ENCODE measurements around the gene JMJD4. TPM values are rescaled to one million over a fixed set of nuclear protein-coding genes. Genes with fewer than 3 reads are reported as not detected.

JMJD4 gene
- total and polyA plus RNA-seq, 2 of the 4 experiments (the other 2 are of a cell fraction) = 24.6 to 28.5 TPM

GRCh38 chr1:227769047-227769935 lies 34.2 kb upstream of the JMJD4 start:
- no peak overlapping the region for H2AK9ac ChIP-seq (replicated peaks; ENCODE audit: low read depth, low read length, poor library complexity)
- H3K4me3 ChIP-seq (ENCODE audit: insufficient read depth, low read depth, low read length) = no peak overlapping the region
- H3K4me1 ChIP-seq (ENCODE audit: control insufficient read depth, insufficient read depth, low read length) = peaks cover 1% of the 10 kb centered on the region; the same call in 1 of the 2 replicates
- H2BK15ac ChIP-seq (ENCODE audit: low read depth, low read length) = no peak overlapping the region
- no peak overlapping the region for H3K4me2 ChIP-seq (ENCODE audit: low read depth, low read length)
- H3K9ac ChIP-seq (ENCODE audit: low read depth, low read length) = no peak overlapping the region
- H4K91ac ChIP-seq (ENCODE audit: insufficient read depth, low read depth, low read length) = no peak overlapping the region
- peaks cover 5 to 33% of the 10 kb centered on the region in 2 experiments; a peak in 3 of 4 replicates for H3K79me1 ChIP-seq (ENCODE audit: low read depth in 1 of 2, low read length in 2 of 2)
- H4K20me1 ChIP-seq (ENCODE audit: insufficient read depth, low read length) = peaks cover 19% of the 10 kb centered on the region
- dilution Hi-C loops (cut with HindIII; ENCODE audit: low sequenced_read_pairs, unreplicated experiment) (no loop called here), in situ Hi-C loops (cut with MboI; ENCODE audit: low sequenced_read_pairs) (loop anchor here (10.0 kb wide), 1 partner anchor 316 kb away; the partner anchor contains the start of gene ARF1), intact Hi-C loops (cut with micrococcal nuclease) (no loop called here)
- H3K9me3 ChIP-seq (ENCODE audit: control insufficient read depth, insufficient read depth, low read length) = no peaks in the 10 kb centered on the region
- no peak overlapping the region for H3K27ac ChIP-seq (ENCODE audit: insufficient read depth, low read length)
- no peak overlapping the region for H4K5ac ChIP-seq (ENCODE audit: low read depth, low read length)
- DNase-seq = no peak
- H2AK5ac ChIP-seq (ENCODE audit: low read depth, low read length) = no peak overlapping the region
- H3K18ac ChIP-seq (ENCODE audit: low read depth, low read length) = no peak overlapping the region
- H3K14ac ChIP-seq (replicated peaks; ENCODE audit: low read depth, low read length) = no peak overlapping the region
- H3K56ac ChIP-seq (ENCODE audit: extremely low read depth, insufficient read depth, low read length) = no peak overlapping the region
- no peak overlapping the region for H3K4ac ChIP-seq (ENCODE audit: low read depth, low read length)
- WGBS, 2 experiments (ENCODE audit: extremely low coverage in 2 of 2, insufficient read length in 1 of 2) = 94% methylated on average over 8 of the region's 20 CpGs; no CpG with 5 or more reads in 1 of the 2 experiments
- H3K27me3 ChIP-seq (ENCODE audit: control insufficient read depth, insufficient read depth, low read length) = no peaks in the 10 kb centered on the region
- ATAC-seq (ENCODE audit: low read depth) = no peak
- no TSS peak for BruUV-seq (replicated peaks)
- peaks cover 29% of the 10 kb centered on the region for H3K36me3 ChIP-seq (ENCODE audit: control insufficient read depth, insufficient read depth, low read length)
- ChIA-PET POLR2A (ENCODE audit: unreplicated experiment) (no interaction called here), CTCF (no interaction called here)
- no peak overlapping the region for H2BK120ac ChIP-seq (ENCODE audit: low read depth, low read length)
- H3K23ac ChIP-seq (ENCODE audit: low read depth, low read length) = no peak overlapping the region
- no peak overlapping the region for H2AFZ ChIP-seq (replicated peaks; ENCODE audit: low read length, poor library complexity)
- H4K8ac ChIP-seq (ENCODE audit: low read depth in 2 of 2, low read length in 2 of 2) = no peak overlapping the region
- no peak overlapping the region for H2BK20ac ChIP-seq (ENCODE audit: low read depth, low read length)
- H3K9me1 ChIP-seq (ENCODE audit: insufficient read depth, low read length) = peaks cover 12% of the 10 kb centered on the region
- no peak overlapping the region for H2BK5ac ChIP-seq (ENCODE audit: low read depth, low read length, poor library complexity, severe bottlenecking)
- no peak for TF ChIP-seq ELK1 (IDR thresholded peaks at IDR 0.05; ENCODE audit: borderline replicate concordance, low read depth, low read length)
- TF ChIP-seq MAFK (IDR thresholded peaks at IDR 0.05; ENCODE audit: low read depth, low read length) = no peak
- TF ChIP-seq RFX5 (IDR thresholded peaks at IDR 0.05; ENCODE audit: low read depth, low read length) = no peak
- no peak for TF ChIP-seq CEBPB (IDR thresholded peaks at IDR 0.05; ENCODE audit: low read depth, low read length)
- TF ChIP-seq MXI1 (IDR thresholded peaks at IDR 0.05; ENCODE audit: borderline replicate concordance, low read depth, low read length) = no peak
- TF ChIP-seq POLR2A (IDR thresholded peaks at IDR 0.05; ENCODE audit: low read depth, low read length) = no peak
- no peak for TF ChIP-seq CHD1 (IDR thresholded peaks at IDR 0.05; ENCODE audit: low read depth, low read length)
- TF ChIP-seq MAZ (IDR thresholded peaks at IDR 0.05; ENCODE audit: borderline replicate concordance, low read depth, low read length) = no peak
- TF ChIP-seq RAD21 (IDR thresholded peaks at IDR 0.05; ENCODE audit: low read length) = no peak
- no peak for TF ChIP-seq RCOR1 (IDR thresholded peaks at IDR 0.05; ENCODE audit: insufficient replicate concordance, low read length)
- no peak for TF ChIP-seq CTCF (conservative IDR thresholded peaks at IDR 0.05; ENCODE audit: low read depth, low read length)
- no peak for TF ChIP-seq BHLHE40 (IDR thresholded peaks at IDR 0.05; ENCODE audit: low read depth, low read length)
- no peak for TF ChIP-seq NFE2L2 (IDR thresholded peaks at IDR 0.05; ENCODE audit: low read depth, low read length)
- TF ChIP-seq FOS (IDR thresholded peaks at IDR 0.05; ENCODE audit: low read depth, low read length) = no peak
